Neural progenitor cell (in vitro differentiated cells): ENCODE results near the gene CLDN12.

ENCODE experiments used
- EZH2 ChIP-seq: fragments of 200-600 bp; sonication (generic); IDR thresholded peaks from 2 replicates; pipeline ENCODE4 v1.6.1; 2017; ENCODE audit warnings: antibody characterized with exemption, mild to moderate bottlenecking, moderate library complexity
- TF ChIP-seq, protein P1 (sequence below): fragments of 200-600 bp; sonication (generic); IDR thresholded peaks from 2 replicates; pipeline ENCODE4 v1.5.1; 2017; ENCODE audit warnings: antibody characterized with exemption, mild to moderate bottlenecking

- TF ChIP-seq, protein P1, sequence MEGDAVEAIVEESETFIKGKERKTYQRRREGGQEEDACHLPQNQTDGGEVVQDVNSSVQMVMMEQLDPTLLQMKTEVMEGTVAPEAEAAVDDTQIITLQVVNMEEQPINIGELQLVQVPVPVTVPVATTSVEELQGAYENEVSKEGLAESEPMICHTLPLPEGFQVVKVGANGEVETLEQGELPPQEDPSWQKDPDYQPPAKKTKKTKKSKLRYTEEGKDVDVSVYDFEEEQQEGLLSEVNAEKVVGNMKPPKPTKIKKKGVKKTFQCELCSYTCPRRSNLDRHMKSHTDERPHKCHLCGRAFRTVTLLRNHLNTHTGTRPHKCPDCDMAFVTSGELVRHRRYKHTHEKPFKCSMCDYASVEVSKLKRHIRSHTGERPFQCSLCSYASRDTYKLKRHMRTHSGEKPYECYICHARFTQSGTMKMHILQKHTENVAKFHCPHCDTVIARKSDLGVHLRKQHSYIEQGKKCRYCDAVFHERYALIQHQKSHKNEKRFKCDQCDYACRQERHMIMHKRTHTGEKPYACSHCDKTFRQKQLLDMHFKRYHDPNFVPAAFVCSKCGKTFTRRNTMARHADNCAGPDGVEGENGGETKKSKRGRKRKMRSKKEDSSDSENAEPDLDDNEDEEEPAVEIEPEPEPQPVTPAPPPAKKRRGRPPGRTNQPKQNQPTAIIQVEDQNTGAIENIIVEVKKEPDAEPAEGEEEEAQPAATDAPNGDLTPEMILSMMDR = no peak
- TF ChIP-seq EZH2 = no peak
These were observed 8.2 kb downstream of the CLDN12 start for GRCh38 chr7:90411510-90411909.
